Limb (tissue), 2 donors: ENCODE data around the gene RIMBP2.

Experiments
- DNase-seq, 2 donors: peaks; one replicate each; pipeline ENCODE4 v3.0.0-alpha.2; 2016; ENCODE audit errors: extremely low spot score in 2 of 2

RIMBP2 gene

DNA sequence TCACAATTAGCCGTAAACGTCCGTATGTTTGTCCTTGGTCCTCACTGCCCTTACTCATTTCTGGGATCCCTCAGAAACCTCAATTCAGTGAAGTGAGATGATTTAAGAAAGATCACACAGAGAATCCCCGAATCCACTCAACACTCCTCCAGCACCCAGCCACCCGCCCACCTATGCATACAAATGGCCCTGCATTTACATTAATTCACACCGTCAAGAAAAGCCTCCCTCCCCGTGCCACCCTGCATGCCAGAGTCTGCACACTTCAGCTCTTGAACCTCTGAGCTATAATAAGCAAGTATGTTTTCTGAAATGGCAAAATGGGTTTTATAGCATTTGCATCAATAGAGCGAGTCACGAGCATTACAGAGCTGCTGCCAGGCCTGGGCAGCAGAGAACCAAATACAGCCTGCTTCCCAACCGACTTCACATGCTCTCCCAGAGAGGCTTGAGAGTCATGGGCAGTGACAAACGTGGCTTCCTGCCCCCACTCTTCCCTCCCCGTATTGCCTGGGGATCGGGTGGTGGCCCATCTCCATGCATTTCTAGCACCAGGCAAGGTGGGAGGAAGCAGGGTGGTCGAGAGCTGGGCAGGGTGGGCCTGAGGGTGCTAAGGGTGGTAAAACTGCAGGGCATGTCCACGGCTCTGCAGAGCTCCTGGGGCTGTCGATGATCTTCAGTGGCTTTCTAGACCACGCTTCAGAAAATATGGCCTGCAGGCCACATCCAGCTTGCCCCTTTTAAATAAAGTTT lies 177.6 kb downstream of the RIMBP2 start:
- DNase-seq, result no peak

GRCh38 chr12:130537655-130538054 lies 178.4 kb downstream of the RIMBP2 start:
- no peak for DNase-seq

DNA sequence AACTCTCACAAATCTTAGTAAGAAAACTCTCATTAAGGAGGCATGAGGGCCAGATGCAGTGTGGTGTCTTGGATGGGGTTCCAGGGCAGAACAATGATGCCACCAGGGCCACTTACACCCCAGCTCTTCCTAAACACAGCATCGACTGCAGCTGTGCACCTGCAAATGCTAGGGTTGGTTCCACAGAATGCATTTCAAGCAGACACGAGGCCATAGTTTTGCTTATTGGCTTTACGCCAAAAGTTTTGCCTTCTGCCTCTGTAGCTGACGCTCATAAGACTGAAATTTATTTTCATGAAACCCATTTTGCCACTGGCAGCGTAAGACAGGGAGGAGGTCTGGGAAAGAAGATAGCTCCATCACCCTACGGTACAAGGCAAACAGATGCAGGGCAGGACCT lies 179.0 kb downstream of the RIMBP2 start:
- no peak for DNase-seq

DNA sequence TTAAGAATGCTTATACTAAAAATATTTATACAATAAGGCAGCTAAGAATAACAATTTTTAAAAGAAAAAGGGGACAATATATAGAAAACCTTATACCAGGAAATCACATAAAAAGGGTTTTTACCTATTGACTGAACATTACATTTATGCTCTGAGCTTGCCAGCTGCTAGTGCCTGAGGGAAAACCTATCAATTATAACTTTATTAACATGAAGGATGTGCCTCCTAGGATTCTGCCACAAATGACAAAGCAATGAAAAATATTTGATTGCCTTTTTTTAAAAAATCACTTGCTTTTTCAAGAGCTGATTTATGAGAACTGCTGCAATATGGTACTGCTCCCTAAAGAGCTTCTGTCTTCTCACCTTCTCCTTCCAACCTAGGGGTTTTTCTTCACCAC lies 185.7 kb downstream of the RIMBP2 start:
- DNase-seq, result no peak

DNA sequence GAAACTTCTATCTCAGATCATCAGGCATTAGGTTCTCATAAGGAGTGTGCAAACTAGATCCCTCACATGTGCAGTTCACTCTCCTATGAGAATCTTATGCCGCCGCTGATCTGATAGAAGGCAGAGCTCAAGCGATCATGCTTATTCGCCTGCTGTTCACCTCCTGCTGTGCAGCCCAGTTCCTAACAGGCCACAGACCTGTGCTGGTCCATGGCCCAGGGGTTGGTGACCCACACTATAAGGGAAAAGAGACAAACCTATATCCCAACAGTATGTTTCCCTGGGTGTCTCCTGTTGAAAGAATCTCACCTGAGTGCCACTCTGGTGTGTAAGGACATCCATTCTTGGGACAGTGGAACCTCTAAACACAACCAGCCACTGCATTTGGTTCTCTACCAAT lies 186.3 kb downstream of the RIMBP2 start:
- DNase-seq, result no peak

DNA sequence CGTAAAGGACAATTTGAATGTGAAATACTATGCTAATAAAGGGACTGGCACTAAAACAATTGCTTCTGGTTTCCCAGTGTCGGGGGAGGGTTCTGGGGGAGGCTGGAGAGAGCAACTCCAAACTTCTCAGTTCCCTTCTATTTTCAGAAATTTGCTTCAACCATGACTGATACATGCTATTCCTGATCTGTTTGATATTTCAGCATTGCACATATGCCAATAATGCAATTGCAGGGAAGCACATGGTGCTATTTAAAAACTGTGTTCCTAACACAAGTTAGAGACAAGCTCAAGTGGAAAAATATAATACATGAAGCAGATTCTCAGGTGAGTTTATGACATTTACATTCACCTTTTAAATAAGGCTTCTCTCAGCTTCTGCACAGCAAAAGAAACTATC lies 188.9 kb downstream of the RIMBP2 start:
- DNase-seq, result no peak

GRCh38 chr12:130526813-130527212 lies 189.3 kb downstream of the RIMBP2 start:
- DNase-seq, result peak; percentile 18 to 71

GRCh38 chr12:130525384-130526172 lies 190.5 kb downstream of the RIMBP2 start:
- no peak for DNase-seq

GRCh38 chr12:130524759-130525158 lies 191.3 kb downstream of the RIMBP2 start:
- no peak for DNase-seq

GRCh38 chr12:130523863-130524614 lies 192.1 kb downstream of the RIMBP2 start:
- no peak for DNase-seq

DNA sequence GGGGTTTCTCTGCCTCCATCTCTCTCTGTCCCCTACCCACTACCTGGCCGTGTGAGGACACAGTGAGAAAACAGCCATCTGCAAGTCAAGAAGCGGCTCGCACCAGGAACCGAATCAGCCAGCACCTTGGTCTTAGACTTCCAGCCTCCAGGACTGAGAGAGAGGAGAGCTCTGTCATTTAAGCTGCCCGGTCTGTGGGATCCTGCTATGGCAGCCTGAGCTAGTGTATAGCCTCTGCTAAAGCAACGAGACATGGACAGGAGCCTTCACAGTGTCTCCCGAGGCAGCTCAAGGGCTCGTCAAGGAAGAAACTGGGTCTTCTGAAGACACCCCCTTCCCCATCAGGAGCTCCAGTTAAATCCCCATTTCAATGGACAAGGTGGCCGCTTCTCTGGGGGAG lies 192.9 kb downstream of the RIMBP2 start:
- no peak for DNase-seq

DNA sequence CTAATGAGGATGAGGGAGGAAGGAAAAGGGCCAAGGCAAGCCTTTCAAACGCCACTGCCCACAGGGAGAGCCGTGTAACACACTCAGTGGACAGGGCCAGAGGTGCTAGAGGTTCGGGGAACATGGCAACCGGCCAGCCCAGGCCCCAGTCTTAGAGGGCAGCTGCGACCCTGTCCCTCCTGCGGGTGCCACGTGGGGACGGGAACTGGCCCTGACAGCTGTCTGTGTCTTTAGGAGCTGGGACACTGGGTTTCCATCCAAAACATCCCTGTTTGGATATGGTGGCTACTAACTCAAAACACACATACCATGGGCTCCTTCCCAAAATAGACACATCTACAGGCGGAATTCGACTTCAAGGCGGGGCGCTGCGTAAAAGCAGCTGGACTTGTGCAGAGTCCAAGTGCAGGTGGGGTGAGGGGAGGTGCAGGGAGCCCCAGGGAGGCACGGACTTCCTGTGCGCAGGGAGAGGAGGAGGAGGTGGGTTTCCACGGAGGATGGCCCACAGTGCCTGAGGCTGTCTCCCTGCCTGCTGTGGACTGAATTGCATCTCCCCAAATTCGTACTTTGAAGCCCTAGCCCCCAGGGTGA lies 193.8 kb downstream of the RIMBP2 start:
- no peak for DNase-seq

DNA sequence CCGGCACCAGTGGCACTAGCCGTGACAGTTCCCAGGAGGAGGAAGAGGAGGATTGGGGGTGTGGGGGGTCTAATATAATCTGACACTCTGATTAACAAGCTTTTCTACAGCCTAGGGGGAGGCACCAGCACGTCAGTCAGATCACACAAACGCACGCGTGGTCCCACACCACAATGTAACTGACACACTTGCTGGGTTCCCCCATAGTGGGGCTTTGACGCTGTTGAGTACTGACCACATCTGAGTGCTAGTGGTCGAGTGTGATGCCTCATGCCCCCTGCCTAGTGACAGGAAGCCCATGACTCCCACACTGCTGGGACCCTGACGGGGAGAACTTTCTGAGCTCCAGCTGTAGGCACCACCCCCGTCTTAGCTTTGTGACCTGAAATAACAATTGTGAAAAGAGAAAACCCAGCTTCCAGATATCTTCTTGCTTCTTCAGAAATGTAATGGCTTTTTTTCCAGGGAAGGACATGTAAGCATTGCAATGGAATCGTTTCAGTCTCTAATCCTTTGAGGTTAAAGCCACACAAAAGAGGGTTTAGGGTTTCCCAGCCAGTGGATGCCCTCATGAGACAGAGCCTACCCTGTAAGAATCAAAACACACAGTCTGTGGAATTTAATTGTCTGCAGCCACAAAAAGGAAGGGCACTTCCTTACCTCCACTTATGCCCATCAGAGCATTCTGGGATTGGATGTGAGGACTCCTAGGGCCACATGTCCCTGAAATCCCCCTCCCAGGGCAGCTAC lies 194.5 kb downstream of the RIMBP2 start:
- DNase-seq, result no peak

DNA sequence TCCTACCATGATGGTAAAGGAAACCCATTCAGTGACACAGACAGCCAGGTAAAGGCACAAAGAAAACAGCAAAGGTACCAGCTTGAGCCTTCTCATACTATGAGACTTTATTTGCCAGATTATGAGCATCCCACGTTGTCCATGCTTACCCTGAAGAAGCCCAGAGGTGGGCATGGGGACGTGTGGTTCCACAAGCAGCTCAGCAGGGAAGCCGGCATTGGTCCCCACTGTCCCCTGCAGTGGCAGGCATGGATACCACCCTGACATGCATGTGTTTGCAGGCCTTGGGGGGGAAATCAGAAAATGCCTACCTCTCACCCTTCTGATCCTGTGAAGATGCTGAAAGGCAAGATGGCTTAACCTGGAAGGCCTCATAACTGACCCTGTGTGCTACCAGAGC lies 195.3 kb downstream of the RIMBP2 start:
- DNase-seq, result no peak

- DNase-seq, result no peak
Measured at GRCh38 chr12:130517588-130517987, 198.5 kb downstream of the RIMBP2 start.

- no peak for DNase-seq
Measured at GRCh38 chr12:130514149-130514551, 201.9 kb downstream of the RIMBP2 start.

DNA sequence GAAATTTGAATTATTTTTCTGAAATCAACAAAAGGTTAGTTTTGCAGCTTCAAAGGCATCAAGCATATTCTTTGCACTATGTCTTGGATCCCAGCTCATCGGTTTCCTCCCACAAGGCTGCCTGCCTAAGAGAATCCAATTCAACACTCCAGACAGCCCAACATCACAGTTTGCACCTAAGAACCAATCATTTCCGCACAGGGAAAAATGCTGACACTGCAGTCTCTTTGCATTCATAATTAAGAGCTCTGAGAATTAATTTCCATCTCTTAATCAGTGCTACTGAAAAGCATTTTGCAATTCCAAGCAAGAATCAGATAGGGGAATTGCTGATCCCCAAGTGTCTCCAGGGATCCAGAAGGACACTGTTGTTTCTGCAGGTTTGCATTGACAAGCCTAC lies 202.5 kb downstream of the RIMBP2 start:
- no peak for DNase-seq

GRCh38 chr12:130511285-130511684 lies 204.8 kb downstream of the RIMBP2 start:
- DNase-seq, result no peak

GRCh38 chr12:130509454-130509853 lies 206.6 kb downstream of the RIMBP2 start:
- DNase-seq, result no peak

GRCh38 chr12:130508847-130509246 lies 207.3 kb downstream of the RIMBP2 start:
- DNase-seq, result no peak

GRCh38 chr12:130508318-130508717 lies 207.8 kb downstream of the RIMBP2 start:
- DNase-seq, result no peak
